Embryonic facial prominence (tissue), 1 donor: ENCODE measurements around the gene DAGLB.
"Not testable (repeated sequence)": the region's sequence is repeated elsewhere in the genome, so short reads cannot be mapped to it uniquely, and the experiment has no call there.

ENCODE experiments used
- DNase-seq: peaks from one replicate; pipeline ENCODE4 v3.0.0-alpha.2; 2016; ENCODE audit errors: extremely low spot score

Gene DAGLB

DNA sequence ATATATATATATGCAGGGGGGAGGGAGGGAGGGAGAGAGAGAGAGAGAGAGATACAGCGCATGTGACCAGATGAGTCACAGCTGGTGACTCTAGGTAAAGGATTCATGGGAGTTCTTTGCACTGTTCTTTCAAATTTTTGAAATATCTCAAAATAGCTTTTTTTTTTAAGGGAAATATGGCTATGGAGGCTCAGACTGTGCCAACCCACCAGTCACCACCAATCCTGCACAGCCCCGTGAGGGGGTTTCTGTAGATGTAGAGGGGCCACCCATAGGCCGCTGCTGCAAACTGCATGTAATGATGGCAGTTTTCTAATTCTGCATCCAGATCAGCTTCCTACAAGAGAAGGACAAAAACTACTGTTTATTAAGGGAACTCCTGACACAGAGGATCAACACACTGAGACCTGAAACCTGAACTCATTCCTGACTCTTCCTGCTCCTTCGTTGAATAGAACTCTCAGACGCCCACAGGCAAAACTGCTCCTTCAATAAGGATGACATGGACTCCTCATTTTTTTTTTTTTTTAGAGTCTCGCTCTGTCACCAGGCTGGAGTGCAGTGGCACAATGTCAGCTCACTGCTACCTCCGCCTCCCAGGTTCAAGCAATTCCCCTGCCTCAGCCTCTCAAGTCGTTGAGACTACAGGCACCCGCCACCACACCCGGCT lies 17.3 kb downstream of the DAGLB start:
- no peak for DNase-seq

- no peak for DNase-seq
These were observed 21.8 kb downstream of the DAGLB start for GRCh38 chr7:6425948-6426347.

- DNase-seq, result no peak
These were observed 23.6 kb downstream of the DAGLB start for GRCh38 chr7:6423942-6424701.

DNA sequence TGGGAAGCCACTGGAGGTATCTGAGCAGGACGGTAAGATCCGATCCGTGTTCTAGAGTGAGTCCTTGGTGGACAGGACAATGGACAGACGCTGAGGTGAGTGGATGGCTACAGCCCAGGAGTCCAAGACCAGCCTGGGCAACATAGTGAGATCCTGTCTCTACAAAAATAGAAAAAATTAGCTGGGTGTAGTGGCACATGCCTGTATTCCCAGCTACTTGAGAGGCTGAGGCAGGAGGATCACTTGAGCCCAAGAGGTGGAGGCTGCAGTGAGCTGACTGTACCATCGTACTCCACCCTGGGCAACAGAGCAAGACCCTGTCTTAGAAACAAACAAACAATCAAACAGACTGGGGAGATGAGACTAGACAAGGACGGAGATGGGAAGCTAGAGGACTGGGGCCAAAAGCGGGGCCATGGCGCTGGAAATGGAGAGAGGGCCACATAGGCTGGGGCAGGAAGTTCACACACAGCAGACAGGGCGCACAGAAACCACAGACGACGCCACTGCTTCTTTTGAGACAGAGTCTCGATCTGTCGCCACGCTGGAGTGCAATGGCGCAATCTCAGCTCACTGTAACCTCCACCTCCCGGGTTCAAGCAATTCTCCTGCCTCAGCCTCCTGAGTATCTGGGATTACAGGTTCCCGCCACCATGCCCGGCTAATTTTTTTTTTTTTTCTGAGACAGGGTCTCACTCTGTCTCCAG lies 24.7 kb downstream of the DAGLB start:
- DNase-seq, result no peak

- DNase-seq, result no peak
These were observed 25.7 kb downstream of the DAGLB start for GRCh38 chr7:6422095-6422494.

DNA sequence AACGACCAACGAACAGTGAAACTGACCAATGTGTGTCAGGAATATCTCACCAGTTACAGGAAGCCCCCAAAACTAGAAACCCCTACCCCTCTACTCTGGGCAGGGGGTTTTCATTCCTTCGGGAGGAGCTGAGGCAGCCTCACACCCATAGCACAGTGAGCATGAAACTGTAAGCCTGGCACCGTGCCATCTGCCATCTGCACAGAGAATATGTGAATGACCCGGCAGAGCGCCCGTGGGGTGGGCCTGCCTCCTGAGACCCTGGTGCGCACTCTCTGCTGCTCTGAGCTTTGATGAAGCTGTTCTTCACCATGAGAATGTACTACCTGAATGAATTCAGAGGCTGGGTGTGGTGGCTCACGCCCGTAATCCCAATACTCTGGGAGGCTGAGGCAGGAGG lies 27.1 kb downstream of the DAGLB start:
- DNase-seq, result no peak

GRCh38 chr7:6419310-6419773 lies 28.4 kb downstream of the DAGLB start:
- no peak for DNase-seq

GRCh38 chr7:6417408-6417807 lies 30.3 kb downstream of the DAGLB start:
- DNase-seq, result no peak

- DNase-seq, result no peak
These were observed 31.1 kb downstream of the DAGLB start for GRCh38 chr7:6416516-6417145.

GRCh38 chr7:6413637-6414036 lies 34.1 kb downstream of the DAGLB start:
- DNase-seq, result no peak

- no peak for DNase-seq
These were observed 37.6 kb downstream of the DAGLB start for GRCh38 chr7:6409944-6410693.

GRCh38 chr7:6409091-6409490 lies 38.7 kb downstream of the DAGLB start:
- no peak for DNase-seq

GRCh38 chr7:6407434-6407833 lies 40.3 kb downstream of the DAGLB start:
- DNase-seq, result no peak

GRCh38 chr7:6406121-6406520 lies 41.6 kb downstream of the DAGLB start:
- DNase-seq, result no peak

DNA sequence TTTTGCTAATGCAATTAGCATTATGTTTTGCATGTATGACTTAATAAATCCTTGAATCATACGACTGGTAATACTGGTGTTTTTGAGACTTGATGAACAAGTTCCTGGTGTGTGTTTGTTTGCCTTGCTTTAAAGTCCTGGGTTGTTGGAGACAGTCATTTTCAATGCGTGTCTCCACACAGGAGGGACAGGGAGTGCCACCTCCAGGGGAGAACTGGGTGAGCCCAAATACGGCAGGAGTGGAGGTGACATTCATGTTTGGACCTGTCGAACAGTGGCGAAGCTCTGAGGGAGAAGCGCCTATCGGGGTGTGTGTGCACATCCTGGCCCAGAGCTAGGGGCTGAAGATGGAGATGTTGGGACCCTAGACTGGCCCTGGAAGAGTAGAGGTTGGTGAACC lies 43.8 kb downstream of the DAGLB start:
- no peak for DNase-seq

- no peak for DNase-seq
These were observed 45.0 kb downstream of the DAGLB start for GRCh38 chr7:6402741-6403140.

DNA sequence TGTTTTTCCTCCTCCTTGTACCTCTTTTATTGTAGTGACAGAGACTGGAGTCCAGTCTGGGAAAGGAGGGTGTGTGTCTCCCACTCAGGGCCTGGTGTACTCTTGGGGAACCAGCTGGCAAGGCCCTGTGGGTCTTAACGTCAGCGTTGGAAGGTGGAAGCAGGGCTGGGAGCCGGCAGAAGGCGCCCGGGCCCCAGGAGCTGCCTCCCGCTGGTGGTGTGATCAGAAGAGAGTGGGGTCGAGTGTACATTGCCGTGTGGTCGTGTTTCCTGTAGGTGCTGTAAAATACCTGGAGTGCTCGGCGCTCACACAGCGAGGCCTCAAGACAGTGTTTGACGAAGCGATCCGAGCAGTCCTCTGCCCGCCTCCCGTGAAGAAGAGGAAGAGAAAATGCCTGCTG lies 45.7 kb downstream of the DAGLB start:
- DNase-seq, result no peak

- DNase-seq, result no peak
These were observed 46.2 kb downstream of the DAGLB start for GRCh38 chr7:6401536-6401935.

DNA sequence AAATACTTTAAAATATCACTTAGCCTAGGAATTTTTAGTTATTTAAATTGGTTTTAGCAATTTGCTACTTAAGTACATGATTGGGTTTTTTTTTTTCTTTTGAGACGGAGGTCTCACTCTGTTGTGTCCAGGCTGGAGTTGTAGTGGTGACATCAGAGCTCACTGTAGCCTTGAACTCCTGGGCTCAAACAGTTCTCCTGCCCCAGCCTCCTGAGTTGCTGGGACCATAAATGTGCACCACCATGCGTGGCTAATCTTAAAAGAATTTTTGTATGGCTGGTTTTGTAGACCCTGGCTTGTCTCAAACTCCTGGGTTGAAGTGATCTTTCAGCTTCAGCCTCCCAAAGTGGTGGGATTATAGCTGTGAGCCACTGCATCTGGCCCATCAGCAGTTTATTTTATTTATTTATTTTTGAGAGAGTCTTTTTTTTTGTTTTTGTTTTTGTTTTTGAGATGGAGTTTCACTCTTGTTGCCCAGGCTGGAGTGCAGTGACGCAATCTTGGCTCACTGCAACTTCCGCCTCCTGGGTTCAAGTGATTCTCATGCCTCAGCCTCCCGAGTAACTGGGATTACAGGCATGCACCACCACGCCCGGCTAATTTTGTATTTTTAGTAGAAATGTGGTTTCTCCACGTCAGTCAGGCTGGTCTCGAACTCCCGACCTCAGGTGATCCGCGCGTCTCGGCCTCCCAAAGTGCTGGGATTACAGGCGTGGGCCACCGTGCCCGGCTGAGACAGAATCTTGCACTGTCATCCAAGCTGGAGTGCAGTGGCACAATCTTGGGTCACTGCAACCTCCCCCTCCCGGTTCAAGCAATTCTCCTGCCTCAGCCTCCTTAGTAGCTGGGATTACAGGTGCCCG lies 47.3 kb downstream of the DAGLB start:
- DNase-seq, result not testable (repeated sequence)

GRCh38 chr7:6399351-6399750 lies 48.4 kb downstream of the DAGLB start:
- DNase-seq, result no peak

DNA sequence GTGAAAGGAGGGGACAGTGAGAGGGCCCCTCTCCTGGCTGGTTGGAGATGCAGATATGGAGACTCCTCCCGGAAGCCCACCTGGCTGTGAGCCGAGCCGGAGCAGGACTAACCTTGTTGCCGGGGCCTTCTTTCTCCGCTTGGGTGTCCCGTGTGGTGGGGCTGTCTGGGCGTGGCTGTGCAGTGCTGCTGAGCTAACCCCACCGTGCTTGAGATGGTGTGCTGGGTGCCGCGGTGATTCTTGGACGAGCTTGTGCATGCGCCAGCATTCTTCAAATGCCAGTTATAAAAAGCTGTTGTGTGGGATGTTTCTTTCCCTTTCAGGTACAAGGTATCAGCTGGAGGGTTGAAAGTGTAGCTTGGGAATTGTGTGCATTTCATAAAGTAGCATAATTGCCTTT lies 48.8 kb downstream of the DAGLB start:
- DNase-seq, result peak; percentile 22
